ENCODE results near the gene NR6A1. TPM values are rescaled to one million over a fixed set of nuclear protein-coding genes. Genes with fewer than 3 reads are reported as not detected.

Gene NR6A1
- polyA plus RNA-seq, 2 of the 4 experiments (the other 2 are of a cell fraction): 1.7 to 3.3 TPM

DNA sequence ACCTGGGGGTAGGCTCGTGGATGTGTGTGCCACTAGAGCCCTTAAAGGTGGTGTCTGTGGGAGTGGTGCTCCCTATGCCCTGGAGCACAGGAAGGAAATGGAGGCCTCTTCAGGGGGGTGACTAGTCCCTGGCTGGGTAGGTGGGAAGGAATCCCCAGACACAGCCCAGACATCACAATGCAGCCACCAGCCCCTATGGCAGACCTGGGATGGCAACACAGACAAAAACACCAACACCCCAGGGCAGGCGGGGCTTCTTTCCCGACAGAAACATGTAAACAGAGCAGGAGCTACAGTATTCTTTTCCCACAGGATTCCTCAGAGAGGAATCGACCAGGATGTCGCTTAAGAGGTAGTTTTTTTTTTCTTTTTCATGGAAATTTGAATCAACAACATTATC lies 253.5 kb downstream of the NR6A1 start:
- ATAC-seq (no peak), FAIRE-seq (no peak), DNase-seq (ENCODE audit: low read depth in 1 of 2, low spot score in 1 of 2) (no peak)
- Histone ChIP-seq H3K9me3 (no peaks in the 10 kb centered on the region), H3K4me1 (no peaks in the 10 kb centered on the region), H3K4me2 (no peak overlapping the region), H3K27ac (no peak overlapping the region), H3K4me3 (no peak overlapping the region)
- 76% methylated on average over 5 of the region's 5 CpGs for WGBS (ENCODE audit: missing lambda C conversion rate)
- TF ChIP-seq, protein P1, sequence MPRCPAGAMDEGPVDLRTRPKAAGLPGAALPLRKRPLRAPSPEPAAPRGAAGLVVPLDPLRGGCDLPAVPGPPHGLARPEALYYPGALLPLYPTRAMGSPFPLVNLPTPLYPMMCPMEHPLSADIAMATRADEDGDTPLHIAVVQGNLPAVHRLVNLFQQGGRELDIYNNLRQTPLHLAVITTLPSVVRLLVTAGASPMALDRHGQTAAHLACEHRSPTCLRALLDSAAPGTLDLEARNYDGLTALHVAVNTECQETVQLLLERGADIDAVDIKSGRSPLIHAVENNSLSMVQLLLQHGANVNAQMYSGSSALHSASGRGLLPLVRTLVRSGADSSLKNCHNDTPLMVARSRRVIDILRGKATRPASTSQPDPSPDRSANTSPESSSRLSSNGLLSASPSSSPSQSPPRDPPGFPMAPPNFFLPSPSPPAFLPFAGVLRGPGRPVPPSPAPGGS (IDR thresholded peaks at IDR 0.05): no peak
- CTCF ChIA-PET: interaction anchor here (0.6 to 2.8 kb wide), 3 partner anchors 12 to 165 kb away, joined by 3 to 14 read pairs (median 8); no protein-coding TSS in a partner anchor
- POLR2A ChIA-PET: no interaction called here

DNA sequence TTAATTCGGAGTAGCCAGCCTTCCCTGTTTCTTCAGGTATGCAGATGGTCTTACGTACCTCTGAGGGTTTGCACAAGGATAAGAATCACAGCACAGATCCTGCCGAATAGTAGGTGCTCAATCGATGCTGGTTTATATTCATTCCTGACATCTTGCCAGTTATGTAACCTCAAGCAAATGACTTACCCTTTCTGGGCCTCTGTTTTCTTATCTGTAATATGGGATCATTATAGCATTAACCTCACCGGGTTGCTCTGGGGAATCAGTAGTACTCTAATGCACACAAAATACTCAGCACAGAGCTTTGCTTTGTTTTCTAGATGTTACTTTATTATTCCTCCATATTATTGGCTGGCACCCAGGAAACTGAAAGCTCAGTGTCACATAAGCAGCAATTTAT lies 256.2 kb downstream of the NR6A1 start:
- 86% methylated on average over 5 of the region's 5 CpGs for whole genome bisulfite sequencing (ENCODE audit: missing lambda C conversion rate)
- no peaks in the 10 kb centered on the region for H3K9me3 ChIP-seq
- FAIRE-seq (no peak), ATAC-seq (no peak), DNase-seq (ENCODE audit: low read depth in 1 of 2, low spot score in 1 of 2) (no peak)
- no peak overlapping the region for H3K4me3 ChIP-seq
- no peak overlapping the region for H3K27ac ChIP-seq
- no peaks in the 10 kb centered on the region for H3K4me1 ChIP-seq
- POLR2A ChIA-PET: interaction anchor here (0.6 kb wide), 1 partner anchor 46 kb away, joined by 5 read pairs; no protein-coding TSS in a partner anchor
- no peak for TF ChIP-seq RFX5 (IDR thresholded peaks at IDR 0.05)
- TF ChIP-seq FOXS1 (CRISPR knock-in tag; IDR thresholded peaks at IDR 0.05): no peak
- TF ChIP-seq, protein P2, sequence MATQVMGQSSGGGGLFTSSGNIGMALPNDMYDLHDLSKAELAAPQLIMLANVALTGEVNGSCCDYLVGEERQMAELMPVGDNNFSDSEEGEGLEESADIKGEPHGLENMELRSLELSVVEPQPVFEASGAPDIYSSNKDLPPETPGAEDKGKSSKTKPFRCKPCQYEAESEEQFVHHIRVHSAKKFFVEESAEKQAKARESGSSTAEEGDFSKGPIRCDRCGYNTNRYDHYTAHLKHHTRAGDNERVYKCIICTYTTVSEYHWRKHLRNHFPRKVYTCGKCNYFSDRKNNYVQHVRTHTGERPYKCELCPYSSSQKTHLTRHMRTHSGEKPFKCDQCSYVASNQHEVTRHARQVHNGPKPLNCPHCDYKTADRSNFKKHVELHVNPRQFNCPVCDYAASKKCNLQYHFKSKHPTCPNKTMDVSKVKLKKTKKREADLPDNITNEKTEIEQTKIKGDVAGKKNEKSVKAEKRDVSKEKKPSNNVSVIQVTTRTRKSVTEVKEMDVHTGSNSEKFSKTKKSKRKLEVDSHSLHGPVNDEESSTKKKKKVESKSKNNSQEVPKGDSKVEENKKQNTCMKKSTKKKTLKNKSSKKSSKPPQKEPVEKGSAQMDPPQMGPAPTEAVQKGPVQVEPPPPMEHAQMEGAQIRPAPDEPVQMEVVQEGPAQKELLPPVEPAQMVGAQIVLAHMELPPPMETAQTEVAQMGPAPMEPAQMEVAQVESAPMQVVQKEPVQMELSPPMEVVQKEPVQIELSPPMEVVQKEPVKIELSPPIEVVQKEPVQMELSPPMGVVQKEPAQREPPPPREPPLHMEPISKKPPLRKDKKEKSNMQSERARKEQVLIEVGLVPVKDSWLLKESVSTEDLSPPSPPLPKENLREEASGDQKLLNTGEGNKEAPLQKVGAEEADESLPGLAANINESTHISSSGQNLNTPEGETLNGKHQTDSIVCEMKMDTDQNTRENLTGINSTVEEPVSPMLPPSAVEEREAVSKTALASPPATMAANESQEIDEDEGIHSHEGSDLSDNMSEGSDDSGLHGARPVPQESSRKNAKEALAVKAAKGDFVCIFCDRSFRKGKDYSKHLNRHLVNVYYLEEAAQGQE (IDR thresholded peaks at IDR 0.05): no peak
- TF ChIP-seq FOSL2 (IDR thresholded peaks at IDR 0.05): no peak
- no peak for TF ChIP-seq FOSL2 (CRISPR knock-in tag; IDR thresholded peaks at IDR 0.05)
- TF ChIP-seq, protein P3, sequence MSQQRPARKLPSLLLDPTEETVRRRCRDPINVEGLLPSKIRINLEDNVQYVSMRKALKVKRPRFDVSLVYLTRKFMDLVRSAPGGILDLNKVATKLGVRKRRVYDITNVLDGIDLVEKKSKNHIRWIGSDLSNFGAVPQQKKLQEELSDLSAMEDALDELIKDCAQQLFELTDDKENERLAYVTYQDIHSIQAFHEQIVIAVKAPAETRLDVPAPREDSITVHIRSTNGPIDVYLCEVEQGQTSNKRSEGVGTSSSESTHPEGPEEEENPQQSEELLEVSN (IDR thresholded peaks at IDR 0.05; ENCODE audit: borderline replicate concordance, low read depth): no peak
- CTCF ChIA-PET: interaction anchor here (0.6 to 2.1 kb wide), 5 partner anchors 10 to 77 kb away, joined by 3 to 8 read pairs (median 4); no protein-coding TSS in a partner anchor
- no peak overlapping the region for H3K4me2 ChIP-seq

DNA sequence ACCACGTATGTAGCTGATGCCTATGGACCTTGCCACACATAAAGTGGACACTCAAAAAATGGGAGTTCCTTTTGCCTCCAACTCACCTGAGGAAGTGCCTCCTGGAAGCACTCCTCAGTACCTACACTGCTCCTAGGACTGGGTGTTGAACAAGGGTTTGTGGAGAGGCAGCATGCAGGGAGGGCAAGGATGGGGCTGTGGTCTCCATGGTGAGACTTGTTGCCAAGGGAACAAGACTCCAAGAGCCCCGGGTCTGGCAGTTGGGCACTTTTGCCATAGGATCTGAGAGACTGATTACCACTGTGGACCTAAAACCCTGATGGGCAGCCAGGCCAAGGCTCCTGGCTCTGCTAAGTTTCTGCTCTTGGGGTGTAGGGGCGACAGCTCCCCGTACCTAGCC lies 257.0 kb downstream of the NR6A1 start:
- no peak for TF ChIP-seq CEBPB (IDR thresholded peaks at IDR 0.05)
- TF ChIP-seq, protein P1 (IDR thresholded peaks at IDR 0.05): no peak
- no peak for TF ChIP-seq NPAS2 (CRISPR knock-in tag; IDR thresholded peaks at IDR 0.05; ENCODE audit: borderline replicate concordance)

DNA sequence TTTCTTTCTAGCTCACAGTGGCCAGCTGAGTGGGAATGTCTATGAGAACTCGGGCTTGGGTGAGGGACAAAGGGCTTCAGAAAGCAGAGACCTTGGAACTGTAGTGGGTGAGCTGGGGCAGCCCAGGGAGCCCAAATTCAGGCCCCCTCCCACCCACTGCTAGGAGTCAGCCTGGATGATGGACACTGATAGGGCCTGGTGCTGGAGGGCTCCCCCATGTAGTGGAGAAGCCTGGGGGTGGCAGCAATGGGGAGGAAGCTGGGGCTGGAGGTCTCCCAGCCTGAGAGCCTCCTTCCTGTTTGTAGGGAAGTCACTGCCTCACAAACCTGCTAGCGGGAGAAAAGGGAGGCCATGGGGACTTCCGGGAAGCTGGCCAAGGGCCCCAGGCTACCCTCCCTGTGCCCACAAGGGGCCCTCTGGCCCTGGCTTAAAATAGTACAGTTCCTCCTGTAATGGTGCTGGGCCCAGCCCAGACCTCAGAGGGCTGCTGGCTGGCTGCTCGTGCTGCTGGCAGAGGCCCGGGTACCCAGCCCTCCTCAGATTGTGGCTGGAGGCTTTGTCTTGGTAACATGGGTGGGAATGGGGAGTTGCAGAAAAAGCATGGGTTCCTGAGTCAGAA lies 257.6 kb downstream of the NR6A1 start:
- FAIRE-seq (no peak), ATAC-seq (peak in 1 of 2 experiments; percentile 27; a peak in 4 of 6 replicates), DNase-seq (ENCODE audit: low read depth in 1 of 2, low spot score in 1 of 2) (no peak)
- POLR2A ChIA-PET: no interaction called here
- Histone ChIP-seq H3K4me2 (no peak overlapping the region), H3K9me3 (no peaks in the 10 kb centered on the region), H3K4me3 (no peak overlapping the region), H3K27ac (no peak overlapping the region), H3K4me1 (no peaks in the 10 kb centered on the region)
- WGBS (ENCODE audit: missing lambda C conversion rate): 52% methylated on average over 2 of the region's 5 CpGs
- CTCF ChIA-PET: interaction anchor here (0.5 to 2.1 kb wide), 7 partner anchors 14 to 199 kb away, joined by 3 to 8 read pairs (median 4); no protein-coding TSS in a partner anchor
- TF ChIP-seq MAFK (IDR thresholded peaks at IDR 0.05; ENCODE audit: partially characterized antibody) (no peak), PHF8 (IDR thresholded peaks at IDR 0.05; ENCODE audit: borderline replicate concordance, low read depth) (no peak), BHLHE40 (IDR thresholded peaks at IDR 0.05; ENCODE audit: low read depth, low read length) (no peak), NPAS2 (CRISPR knock-in tag; IDR thresholded peaks at IDR 0.05; ENCODE audit: borderline replicate concordance) (no peak)
- TF ChIP-seq, protein P4, sequence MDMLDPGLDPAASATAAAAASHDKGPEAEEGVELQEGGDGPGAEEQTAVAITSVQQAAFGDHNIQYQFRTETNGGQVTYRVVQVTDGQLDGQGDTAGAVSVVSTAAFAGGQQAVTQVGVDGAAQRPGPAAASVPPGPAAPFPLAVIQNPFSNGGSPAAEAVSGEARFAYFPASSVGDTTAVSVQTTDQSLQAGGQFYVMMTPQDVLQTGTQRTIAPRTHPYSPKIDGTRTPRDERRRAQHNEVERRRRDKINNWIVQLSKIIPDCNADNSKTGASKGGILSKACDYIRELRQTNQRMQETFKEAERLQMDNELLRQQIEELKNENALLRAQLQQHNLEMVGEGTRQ (IDR thresholded peaks at IDR 0.05): no peak

More for the DNA sequence above, 257.0 kb downstream of the NR6A1 start:
- DNase-seq (ENCODE audit: low read depth in 1 of 2, low spot score in 1 of 2) (no peak), FAIRE-seq (no peak), ATAC-seq (no peak)
- no peaks in the 10 kb centered on the region for H3K4me1 ChIP-seq
- 73% methylated on average over 4 of the region's 4 CpGs for WGBS (ENCODE audit: missing lambda C conversion rate)
- CTCF ChIA-PET: interaction anchor here (0.5 to 2.1 kb wide), 6 partner anchors 9 to 197 kb away, joined by 3 to 8 read pairs (median 4); no protein-coding TSS in a partner anchor
- no peak overlapping the region for H3K4me3 ChIP-seq
- H3K9me3 ChIP-seq: no peaks in the 10 kb centered on the region
- H3K4me2 ChIP-seq: no peak overlapping the region
- POLR2A ChIA-PET: no interaction called here
- no peak overlapping the region for H3K27ac ChIP-seq

Measured in A549 (cell line).